KOPT-K1 (cell line): ENCODE results near the gene SLAMF1.
"Not testable (repeated sequence)": the region's sequence is repeated elsewhere in the genome, so short reads cannot be mapped to it uniquely, and the experiment has no call there.

Source experiments
- H3K27ac ChIP-seq: fragments of 200-600 bp; sonication (generic); 2 replicates; pipeline ENCODE4 v1.5.1; 2016; ENCODE audit warnings: antibody characterized with exemption, mild to moderate bottlenecking, low read depth, low read length; ENCODE audit not compliant: poor library complexity, severe bottlenecking
- H3K36me3 ChIP-seq: fragments of 200-600 bp; sonication (generic); 2 replicates; pipeline ENCODE4 v1.5.1; 2017; ENCODE audit warnings: antibody characterized with exemption, mild to moderate bottlenecking, low read length, moderate library complexity; ENCODE audit not compliant: insufficient read depth
- H3K9me3 ChIP-seq: fragments of 200-600 bp; sonication (generic); 2 replicates; pipeline ENCODE4 v1.5.1; 2017; ENCODE audit warnings: antibody characterized with exemption, low read length, mild to moderate bottlenecking; ENCODE audit not compliant: insufficient read depth, poor library complexity, severe bottlenecking

SLAMF1 gene

DNA sequence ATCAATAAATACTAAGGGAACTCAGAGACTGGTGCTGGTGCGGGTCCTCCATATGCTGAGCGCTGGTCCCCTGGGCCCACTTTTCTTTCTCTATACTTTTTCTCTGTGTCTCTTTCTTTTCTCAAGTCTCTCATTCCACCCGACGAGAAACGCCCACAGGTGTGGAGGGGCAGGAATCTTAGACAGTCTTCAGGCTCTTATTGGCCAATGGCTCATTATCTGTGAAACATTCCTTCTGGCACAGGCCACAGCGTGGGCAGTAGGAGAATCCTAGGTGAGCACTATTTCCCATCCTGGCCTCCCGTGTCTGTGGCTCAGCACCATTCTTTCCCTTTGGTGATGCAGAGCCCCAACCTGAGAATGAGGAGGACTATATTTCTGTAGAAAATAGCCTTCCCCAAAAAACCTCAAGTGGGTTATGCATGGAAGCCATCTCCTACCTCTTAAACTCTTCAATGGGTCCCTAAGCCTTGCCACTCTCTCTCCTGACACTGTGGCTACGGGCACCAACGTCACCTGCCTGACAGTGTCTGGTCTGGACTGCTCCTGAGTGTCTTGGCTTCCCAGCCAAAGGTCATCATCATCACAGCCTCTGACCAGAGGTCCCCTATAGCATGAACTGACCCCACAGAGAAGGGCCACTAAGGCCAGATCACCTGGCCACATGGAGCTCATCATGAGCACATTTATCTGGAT lies 6.2 kb upstream of the SLAMF1 start:
- Histone ChIP-seq H3K27ac (peak overlapping the region; percentile 79), H3K36me3 (no peaks in the 10 kb centered on the region), H3K9me3 (no peaks in the 10 kb centered on the region)

DNA sequence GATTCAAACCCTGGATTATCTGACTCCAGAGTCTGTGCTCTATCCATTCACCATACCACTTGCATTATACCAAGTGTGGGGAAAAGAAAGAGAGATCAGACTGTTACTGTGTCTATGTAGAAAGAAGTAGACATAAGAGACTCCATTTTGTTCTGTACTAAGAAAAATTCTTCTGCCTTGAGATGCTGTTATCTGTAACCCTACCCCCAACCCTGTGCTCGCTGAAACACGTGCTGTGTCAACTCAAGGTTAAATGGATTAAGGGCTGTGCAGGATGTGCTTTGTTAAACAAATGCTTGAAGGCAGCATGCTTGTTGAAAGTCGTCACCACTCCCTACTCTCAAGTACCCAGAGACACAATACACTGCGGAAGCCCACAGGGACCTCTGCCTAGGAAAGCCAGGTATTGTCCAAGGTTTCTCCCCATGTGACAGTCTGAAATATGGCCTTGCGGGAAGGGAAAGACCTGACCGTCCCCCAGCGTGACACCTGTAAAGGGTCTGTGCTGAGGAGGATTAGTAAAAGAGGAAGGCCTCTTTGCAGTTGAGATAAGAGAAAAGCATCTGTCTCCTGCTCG lies 5.3 kb upstream of the SLAMF1 start:
- not testable (repeated sequence) for H3K9me3 ChIP-seq, H3K36me3 ChIP-seq
- peak overlapping the region; percentile 79 for H3K27ac ChIP-seq

DNA sequence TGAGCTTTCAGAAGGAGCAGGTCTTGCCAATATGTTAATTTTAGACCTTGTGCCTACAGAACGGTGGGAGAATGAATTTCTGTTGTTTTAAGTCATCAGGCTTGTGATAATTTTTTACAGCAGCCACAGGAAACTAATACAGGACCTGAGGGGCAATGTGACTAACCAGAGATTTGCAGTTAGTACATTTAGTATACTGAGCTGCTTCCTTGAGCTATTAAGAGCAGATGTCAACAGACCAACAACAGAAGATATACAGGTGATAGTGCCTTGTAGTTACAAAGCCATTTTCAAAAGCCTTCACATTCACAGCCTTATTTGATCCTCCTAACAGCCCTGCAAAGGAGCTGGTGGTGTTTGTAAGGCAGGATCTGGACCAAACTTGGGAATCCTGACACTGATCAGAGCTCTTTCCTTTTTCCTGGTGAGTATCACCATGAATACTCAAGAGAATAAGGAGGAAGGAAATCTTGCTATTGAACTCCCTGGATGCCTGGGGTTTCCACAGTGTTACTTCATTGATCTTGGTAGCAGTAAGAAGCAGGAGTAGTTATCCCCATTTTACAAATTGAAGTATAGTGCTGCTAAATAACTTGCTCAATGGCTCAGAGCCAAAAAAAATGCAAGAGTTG lies 4.7 kb upstream of the SLAMF1 start:
- Histone ChIP-seq H3K9me3 (no peaks in the 10 kb centered on the region), H3K27ac (peak overlapping the region; percentile 79), H3K36me3 (no peaks in the 10 kb centered on the region)

DNA sequence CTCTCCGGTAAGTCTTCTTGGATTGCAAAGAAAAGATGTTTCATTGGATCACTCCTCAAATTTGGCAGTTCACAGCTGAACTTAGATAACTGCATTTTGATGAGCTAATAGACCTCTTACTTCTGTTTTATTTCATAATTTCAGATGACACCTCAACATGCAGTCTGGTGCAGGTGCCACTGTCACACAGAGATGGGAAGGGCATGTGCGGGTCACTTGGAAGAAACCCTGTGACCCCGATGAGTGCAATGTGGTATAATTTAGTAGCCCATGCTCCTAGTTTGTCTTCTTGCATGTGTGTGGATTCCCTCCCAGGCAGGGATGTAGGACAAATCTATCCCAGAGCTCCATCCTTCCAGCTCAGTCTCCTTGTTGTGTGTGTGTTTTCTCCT lies 481 bp upstream of the SLAMF1 start:
- Histone ChIP-seq H3K9me3 (no peaks in the 10 kb centered on the region), H3K27ac (peak overlapping the region; percentile 68), H3K36me3 (no peaks in the 10 kb centered on the region)

DNA sequence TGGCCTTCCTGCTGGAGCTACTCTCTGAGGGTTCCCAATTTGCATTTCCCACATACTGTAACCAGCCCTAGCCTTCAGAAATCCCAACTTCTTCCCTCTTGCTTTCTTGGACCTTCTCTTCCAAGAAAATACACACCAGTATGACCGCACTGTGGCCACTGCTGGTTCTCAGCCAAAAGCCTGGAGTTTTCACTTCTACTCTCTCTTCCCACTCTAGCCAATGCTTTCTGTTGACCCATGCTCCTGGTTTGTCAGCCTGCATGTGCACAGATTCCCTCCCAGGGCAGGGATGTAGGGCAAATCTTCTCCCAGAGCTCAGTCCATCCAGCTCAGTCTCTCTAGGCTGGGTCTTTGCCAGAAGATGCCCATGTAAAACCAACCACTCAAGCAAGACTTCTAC lies 664 bp downstream of the SLAMF1 start:
- H3K27ac ChIP-seq: peak overlapping the region; percentile 68
- no peaks in the 10 kb centered on the region for H3K36me3 ChIP-seq
- H3K9me3 ChIP-seq: no peaks in the 10 kb centered on the region

DNA sequence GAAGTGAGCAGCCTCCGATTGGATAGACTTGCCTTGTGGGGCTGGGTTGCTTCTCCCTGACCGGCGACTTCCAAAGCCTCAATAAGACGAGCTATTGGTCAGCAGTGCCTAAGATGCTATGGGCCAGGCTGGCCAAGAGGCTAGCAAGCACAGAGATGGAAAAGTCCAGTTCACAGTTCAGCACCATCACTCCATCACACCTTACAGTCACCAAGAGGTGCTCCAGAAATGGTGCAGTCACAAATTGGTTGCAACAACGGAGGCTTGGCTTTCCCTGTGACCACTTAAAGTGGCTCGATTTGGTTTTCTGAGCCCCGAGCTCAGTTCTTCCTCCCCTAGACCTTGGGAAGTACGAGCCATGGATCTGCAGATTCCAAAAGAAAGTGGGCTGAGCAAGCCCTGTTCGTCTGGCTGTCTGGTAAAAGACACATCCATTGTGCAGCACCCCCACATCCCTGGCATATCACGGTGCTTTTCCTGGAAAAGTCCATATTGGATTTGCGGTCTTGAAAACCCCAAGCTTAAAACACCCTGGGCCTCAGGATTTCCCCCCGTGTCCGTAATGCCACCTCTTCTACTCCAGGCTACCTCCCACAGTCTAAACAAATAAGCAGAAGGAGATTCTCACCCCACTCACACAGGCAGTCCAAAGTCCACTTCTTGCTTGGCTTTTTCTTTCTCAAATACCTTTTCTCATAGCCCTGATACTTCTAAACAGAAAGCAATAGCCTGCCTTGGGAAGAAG lies 1.3 kb downstream of the SLAMF1 start:
- H3K36me3 ChIP-seq: no peaks in the 10 kb centered on the region
- H3K27ac ChIP-seq: peak overlapping the region; percentile 68
- no peaks in the 10 kb centered on the region for H3K9me3 ChIP-seq

DNA sequence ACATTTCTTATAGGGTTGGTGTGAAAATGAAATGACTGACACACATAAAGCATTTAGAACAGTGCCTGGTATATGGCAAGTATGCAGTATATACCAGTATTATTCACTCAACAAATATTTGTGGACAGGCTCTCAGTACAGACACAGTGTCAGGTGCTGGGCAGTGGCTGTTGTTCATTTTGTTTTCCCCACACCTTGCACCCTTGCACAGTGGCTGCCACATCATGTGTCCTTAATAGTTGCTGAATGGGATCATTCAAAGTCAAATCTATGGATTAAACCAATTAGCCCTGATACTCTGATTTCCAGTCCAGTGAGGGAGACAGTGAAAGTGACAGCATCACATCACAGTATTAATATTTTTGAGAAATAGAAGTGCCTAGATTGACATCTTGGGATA lies 2.4 kb downstream of the SLAMF1 start:
- H3K36me3 ChIP-seq: no peaks in the 10 kb centered on the region
- no peaks in the 10 kb centered on the region for H3K9me3 ChIP-seq
- H3K27ac ChIP-seq: no peak overlapping the region

DNA sequence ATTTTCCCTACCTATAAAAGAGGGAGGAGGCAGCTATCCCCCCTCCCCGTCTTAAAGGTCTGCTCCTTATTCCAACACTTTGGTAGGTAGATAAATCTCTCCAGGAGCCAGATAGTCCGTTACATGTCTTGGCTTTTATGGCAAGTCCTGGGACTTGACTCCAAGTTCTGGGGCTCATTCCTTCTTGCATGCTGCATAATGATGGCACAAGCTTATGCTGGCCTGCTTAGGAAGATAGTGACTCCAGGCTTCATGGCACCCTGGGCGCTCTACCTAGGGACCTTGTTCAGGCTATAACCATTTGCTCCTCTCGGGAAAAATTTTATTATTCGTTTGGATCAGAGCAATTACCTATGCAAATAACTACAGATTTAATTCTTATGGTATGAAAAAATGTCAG lies 3.7 kb downstream of the SLAMF1 start:
- no peak overlapping the region for H3K27ac ChIP-seq
- H3K9me3 ChIP-seq: no peaks in the 10 kb centered on the region
- no peaks in the 10 kb centered on the region for H3K36me3 ChIP-seq

DNA sequence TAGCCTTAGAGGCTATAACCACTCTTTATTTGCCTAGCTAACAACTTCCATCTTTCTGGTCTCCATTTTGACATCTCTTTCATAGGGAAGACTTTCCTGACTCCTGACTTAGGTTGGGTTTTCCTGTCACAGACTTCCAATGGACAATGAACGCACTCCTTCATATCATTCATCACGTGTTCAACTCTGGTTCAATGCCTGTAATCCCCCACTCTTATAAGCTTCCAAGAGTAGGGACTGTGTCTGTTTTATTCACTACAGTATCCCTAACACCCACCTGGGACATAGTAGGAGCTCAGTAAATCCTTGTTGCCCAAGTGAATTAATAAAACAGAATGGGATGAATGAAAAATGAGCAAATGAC lies 4.6 kb downstream of the SLAMF1 start:
- no peaks in the 10 kb centered on the region for H3K36me3 ChIP-seq
- H3K9me3 ChIP-seq: no peaks in the 10 kb centered on the region
- H3K27ac ChIP-seq: peak overlapping the region; percentile 62

DNA sequence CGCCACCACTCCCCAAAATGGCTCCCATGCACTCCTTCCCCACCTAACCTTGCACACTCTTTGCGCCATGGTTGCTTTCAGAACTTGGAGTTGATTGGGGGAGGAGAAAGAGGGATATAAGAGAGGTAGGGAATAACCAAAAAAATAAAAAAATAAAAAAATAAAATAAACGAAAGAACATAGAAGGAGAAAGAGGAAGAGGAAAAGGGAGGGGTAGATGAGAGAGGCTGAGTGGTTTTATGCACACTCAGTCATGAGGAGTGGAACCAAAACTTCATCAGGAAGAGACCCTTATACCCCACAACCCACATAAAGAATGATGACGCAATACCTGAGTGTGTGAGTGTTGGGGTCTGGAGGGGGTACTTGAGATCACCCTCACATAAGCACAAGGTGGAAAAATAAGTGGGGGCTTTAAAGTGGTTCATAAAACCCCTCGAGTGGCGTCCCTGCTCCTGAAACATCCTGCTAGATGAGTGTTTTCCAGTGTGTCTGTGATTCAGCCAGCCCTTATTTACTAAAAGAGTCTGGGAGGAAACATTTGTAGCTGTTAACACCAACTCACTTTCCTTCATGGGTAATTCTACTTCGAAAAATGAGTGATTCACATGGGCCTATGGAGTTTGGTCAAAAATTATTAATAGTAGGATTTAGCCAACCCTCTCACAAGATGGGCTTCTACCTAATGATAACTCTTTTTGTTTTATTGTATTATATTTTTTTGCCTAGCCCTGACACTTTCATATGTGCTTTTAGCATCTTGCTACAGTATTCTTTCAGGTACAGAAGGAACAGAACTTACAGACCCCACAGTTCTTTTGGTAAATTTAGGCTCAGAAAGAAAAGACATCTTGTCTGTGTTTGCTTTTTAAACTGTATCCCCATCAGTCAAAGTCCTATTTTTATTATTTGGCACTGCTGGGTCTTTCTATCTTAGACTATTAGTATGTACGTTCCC lies 5.2 kb downstream of the SLAMF1 start:
- no peaks in the 10 kb centered on the region for H3K9me3 ChIP-seq
- no peaks in the 10 kb centered on the region; the same call in 1 of the 2 replicates for H3K36me3 ChIP-seq
- H3K27ac ChIP-seq: peak overlapping the region; percentile 62

DNA sequence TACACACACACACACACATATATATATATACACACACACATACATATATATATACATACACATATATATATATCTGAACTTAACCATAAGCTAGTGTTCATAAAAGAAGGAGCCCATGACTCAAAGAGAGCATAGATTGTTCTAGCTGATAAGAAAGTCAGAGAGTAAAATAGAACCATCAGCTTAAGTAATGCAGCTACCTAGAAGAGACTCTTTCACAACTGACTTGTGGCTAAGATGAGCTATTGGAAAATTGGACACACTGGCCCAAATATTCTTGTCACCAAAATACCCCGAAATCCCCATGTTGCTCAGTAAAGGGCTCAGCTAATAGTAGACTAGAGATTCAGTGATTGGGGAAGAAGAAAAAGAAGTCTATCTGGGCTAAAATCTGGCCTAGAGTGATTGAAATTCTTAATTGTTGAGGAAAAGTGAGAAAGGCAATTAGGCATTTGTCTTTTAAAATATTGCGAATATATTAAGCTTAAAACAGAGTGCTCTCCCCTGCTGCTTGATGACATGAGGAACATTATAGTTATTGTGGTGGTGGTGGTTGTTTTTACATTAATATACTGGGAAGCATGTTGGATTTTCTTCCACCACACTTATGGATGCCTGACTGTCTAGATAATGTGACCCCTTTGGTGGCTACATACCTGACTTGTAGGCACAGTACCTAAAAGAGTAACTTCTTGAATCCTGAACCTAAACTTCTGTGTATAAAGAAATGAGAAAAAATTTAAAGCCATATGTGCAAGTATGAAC lies 6.3 kb downstream of the SLAMF1 start:
- no peaks in the 10 kb centered on the region for H3K9me3 ChIP-seq
- peak overlapping the region; percentile 62 for H3K27ac ChIP-seq
- H3K36me3 ChIP-seq: peaks cover 8% of the 10 kb centered on the region

DNA sequence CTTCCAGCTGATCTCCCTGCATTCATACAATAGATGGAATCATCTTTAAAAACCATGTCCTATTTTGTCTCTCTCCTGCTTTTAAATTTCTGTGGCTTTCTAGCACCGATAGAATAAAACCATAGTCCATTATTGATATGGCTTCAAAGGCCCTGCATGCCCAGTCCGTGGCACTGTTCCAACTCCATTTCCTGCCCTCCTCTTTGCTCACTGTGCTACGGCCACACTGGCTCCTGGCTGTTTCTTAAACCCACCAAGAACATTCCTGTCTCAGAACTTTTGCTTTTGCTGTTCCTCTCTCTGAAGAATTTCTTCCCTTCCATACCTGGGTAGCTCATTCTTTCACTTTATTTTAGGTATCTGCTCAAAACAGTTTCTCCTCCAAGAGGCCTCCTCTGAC lies 7.2 kb downstream of the SLAMF1 start:
- Histone ChIP-seq H3K9me3 (no peaks in the 10 kb centered on the region), H3K36me3 (peaks cover 11% of the 10 kb centered on the region), H3K27ac (peak overlapping the region; percentile 69)

DNA sequence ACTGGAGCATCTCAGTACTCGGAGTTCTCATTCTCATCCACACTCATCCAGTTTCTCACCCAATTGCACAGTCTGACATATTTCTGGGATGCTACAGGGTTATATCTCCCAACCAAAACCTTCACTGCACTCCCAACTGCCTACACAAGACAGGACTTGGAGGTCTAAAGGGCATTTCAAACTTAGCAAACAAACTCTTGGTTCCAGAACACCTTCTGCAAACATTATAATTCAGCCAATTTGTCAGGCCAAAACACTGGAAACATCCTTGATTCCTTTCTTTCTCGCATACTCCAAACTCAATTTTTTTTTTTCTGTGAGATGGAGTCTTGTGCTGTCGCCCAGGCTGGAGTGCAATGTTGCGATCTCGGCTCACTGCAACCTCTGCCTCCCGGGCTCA lies 7.9 kb downstream of the SLAMF1 start:
- peaks cover 11% of the 10 kb centered on the region for H3K36me3 ChIP-seq
- H3K9me3 ChIP-seq: no peaks in the 10 kb centered on the region
- H3K27ac ChIP-seq: peak overlapping the region; percentile 69

DNA sequence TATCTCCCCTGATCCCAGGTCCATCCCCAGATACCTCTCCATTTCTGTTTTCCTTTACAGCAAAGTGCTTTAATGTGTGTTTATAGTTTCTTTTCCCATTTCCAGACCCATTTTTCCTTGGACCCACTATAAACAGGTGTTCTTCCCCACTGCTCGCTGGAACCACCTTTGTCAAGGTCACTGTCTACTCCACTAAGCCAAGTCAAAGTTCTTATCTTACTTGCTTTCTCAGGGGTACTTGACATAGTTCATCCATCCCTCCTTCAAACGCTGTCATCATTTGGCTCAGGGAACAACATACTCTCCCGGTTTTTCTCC lies 8.3 kb downstream of the SLAMF1 start:
- Histone ChIP-seq H3K27ac (peak overlapping the region; percentile 69), H3K36me3 (peaks cover 11% of the 10 kb centered on the region), H3K9me3 (no peaks in the 10 kb centered on the region)
